NT2/D1 (cell line): ENCODE measurements around the gene MRPL4.

Experiments used
- DNase-seq: peaks from one replicate; pipeline ENCODE4 v3.0.0-alpha.2; 2011; ENCODE audit warnings: low read depth, low spot score
- H3K27me3 ChIP-seq: 2 replicates; pipeline ENCODE4 v1.6.0; 2011; ENCODE audit warnings: mild to moderate bottlenecking; ENCODE audit not compliant: insufficient read length, insufficient read depth
- H3K36me3 ChIP-seq: 2 replicates; pipeline ENCODE4 v1.6.1; 2011; ENCODE audit warnings: mild to moderate bottlenecking, low read length, mixed read lengths; ENCODE audit not compliant: insufficient read depth, insufficient read length
- H3K4me1 ChIP-seq: 2 replicates; pipeline ENCODE4 v1.5.1; 2011; ENCODE audit not compliant: insufficient read depth, insufficient read length
- H3K4me3 ChIP-seq: 2 replicates; pipeline ENCODE4 v1.5.1; 2011; ENCODE audit warnings: low read depth; ENCODE audit not compliant: insufficient read length
- H3K9ac ChIP-seq: 2 replicates; pipeline ENCODE4 v1.6.0; 2011; ENCODE audit warnings: low read depth; ENCODE audit not compliant: insufficient read length
- H3K9me3 ChIP-seq: 2 replicates; pipeline ENCODE4 v1.5.1; 2011; ENCODE audit warnings: mild to moderate bottlenecking, low read length; ENCODE audit not compliant: insufficient read depth
- SUZ12 ChIP-seq: IDR thresholded peaks from 2 replicates; pipeline ENCODE4 v1.6.1; 2011; ENCODE audit not compliant: insufficient read length, insufficient read depth; ENCODE audit errors: extremely low read depth
- YY1 ChIP-seq: IDR thresholded peaks from 2 replicates; pipeline ENCODE4 v1.6.1; 2011; ENCODE audit not compliant: insufficient read length, insufficient read depth
- ZNF274 ChIP-seq: IDR thresholded peaks from 2 replicates; pipeline ENCODE4 v1.6.1; 2011; ENCODE audit warnings: mild to moderate bottlenecking, low read depth, low read length

The MRPL4 gene

DNA sequence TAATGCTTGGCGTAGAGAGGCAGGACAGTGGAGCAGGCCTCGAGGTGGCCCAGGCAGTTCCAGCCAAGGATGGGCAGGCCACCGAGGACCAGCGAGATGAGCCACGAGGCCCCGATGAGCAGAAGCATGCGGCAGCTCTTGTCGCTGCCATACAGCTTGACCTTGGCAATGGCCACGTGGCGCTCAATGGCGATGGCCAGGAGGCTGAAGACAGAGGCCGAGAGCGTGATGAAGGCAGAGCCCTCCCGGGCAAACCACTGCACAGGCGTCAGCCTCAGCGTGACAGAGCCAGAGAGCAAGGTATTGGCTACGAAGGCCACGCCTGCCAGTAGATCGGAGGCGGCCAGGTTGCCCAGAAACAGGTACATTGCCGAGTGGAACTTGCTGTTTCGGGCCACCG, 27.7 kb upstream of the MRPL4 start:
- TF ChIP-seq ZNF274 (no peak), SUZ12 (no peak), YY1 (no peak)
- Histone ChIP-seq H3K9me3 (peaks cover 12% of the 10 kb centered on the region; the same call in 1 of the 2 replicates), H3K4me1 (peaks cover 8% of the 10 kb centered on the region)

GRCh38 chr19:10226021-10226375, 26.0 kb upstream of the MRPL4 start:
- DNase-seq, result no peak
- H3K36me3 ChIP-seq, result peaks cover 11% of the 10 kb centered on the region
- peaks cover 5% of the 10 kb centered on the region; the same call in 1 of the 2 replicates for H3K9me3 ChIP-seq
- no peak overlapping the region for H3K9ac ChIP-seq
- TF ChIP-seq YY1 (no peak), ZNF274 (no peak), SUZ12 (no peak)
- H3K27me3 ChIP-seq, result no peaks in the 10 kb centered on the region
- H3K4me1 ChIP-seq, result peaks cover 6% of the 10 kb centered on the region
- no peak overlapping the region for H3K4me3 ChIP-seq

More for the DNA sequence above, 27.7 kb upstream of the MRPL4 start:
- no peak for DNase-seq
- Histone ChIP-seq H3K4me3 (no peak overlapping the region), H3K36me3 (peaks cover 11% of the 10 kb centered on the region), H3K9ac (no peak overlapping the region), H3K27me3 (no peaks in the 10 kb centered on the region)

DNA sequence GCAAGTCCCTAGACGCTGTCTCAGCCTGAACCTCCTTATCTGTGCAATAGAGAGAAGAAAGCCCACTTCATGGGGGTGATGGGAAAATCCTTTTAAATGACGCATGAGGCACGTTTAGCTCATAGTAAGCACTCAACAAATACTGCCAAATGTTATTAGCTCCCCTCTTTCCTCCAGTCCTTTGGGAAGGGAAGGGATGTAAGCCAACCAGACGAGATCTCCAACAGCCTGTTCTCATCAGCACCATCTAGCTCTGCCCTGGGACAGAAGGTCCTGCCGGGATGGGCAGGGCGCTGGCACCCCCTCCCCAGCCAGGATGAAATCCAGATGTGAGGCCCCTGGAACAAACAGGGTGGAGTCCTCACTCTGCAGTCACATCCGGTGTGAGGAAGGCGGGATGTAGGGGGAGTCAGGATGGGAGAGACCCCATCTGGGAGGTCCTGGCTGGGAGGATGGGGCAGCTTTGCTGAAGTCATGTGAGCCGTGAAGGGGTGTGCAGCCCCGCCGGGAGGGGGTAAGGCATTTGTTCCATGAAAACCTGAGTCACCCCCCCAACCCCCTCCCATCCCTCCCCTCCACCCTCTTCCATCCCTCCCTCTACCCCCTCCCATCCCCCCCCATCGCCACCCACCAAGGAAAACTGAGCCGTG, 25.5 kb upstream of the MRPL4 start:
- Histone ChIP-seq H3K9ac (no peak overlapping the region), H3K4me1 (peaks cover 6% of the 10 kb centered on the region), H3K4me3 (no peak overlapping the region), H3K9me3 (peaks cover 5% of the 10 kb centered on the region; the same call in 1 of the 2 replicates), H3K27me3 (no peaks in the 10 kb centered on the region), H3K36me3 (peaks cover 11% of the 10 kb centered on the region)
- no peak for DNase-seq
- TF ChIP-seq ZNF274, result no peak

GRCh38 chr19:10227026-10227971, 24.7 kb upstream of the MRPL4 start:
- Histone ChIP-seq H3K9ac (no peak overlapping the region), H3K36me3 (peaks cover 11% of the 10 kb centered on the region), H3K4me1 (peaks cover 6% of the 10 kb centered on the region), H3K27me3 (no peaks in the 10 kb centered on the region), H3K9me3 (peaks cover 5% of the 10 kb centered on the region; the same call in 1 of the 2 replicates), H3K4me3 (no peak overlapping the region)
- no peak for DNase-seq
- no peak for TF ChIP-seq YY1
- TF ChIP-seq ZNF274, result no peak
- TF ChIP-seq SUZ12, result no peak

- TF ChIP-seq SUZ12, result no peak
- TF ChIP-seq ZNF274, result no peak
- TF ChIP-seq YY1, result no peak
- H3K27me3 ChIP-seq, result no peaks in the 10 kb centered on the region
- H3K9me3 ChIP-seq, result peaks cover 5% of the 10 kb centered on the region; the same call in 1 of the 2 replicates
- H3K9ac ChIP-seq, result no peak overlapping the region
- H3K36me3 ChIP-seq, result peaks cover 11% of the 10 kb centered on the region
- H3K4me1 ChIP-seq, result peaks cover 6% of the 10 kb centered on the region
- DNase-seq, result no peak
- H3K4me3 ChIP-seq, result no peak overlapping the region
These were observed 23.6 kb upstream of the MRPL4 start for GRCh38 chr19:10228393-10228792.

DNA sequence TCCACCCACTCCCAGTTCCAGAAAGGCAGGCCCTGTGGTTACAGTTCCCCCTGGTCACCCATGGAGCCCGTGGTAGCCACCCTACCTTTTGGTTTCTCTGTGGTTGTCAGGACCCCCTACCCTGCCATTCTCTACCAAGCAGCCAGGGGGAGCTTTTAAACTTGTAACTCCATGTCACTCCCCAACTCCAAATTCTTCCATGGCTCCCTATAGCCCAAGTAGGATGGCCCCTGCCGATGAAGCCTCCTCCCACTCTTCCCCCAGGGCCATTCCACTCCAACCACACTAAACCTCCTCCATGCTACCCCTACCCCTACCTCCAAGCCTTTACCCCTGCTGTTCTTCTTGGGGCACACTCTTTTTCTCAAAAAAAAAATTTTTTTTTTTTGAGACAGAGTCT, 23.1 kb upstream of the MRPL4 start:
- Histone ChIP-seq H3K9ac (no peak overlapping the region), H3K36me3 (peaks cover 7% of the 10 kb centered on the region), H3K4me3 (no peak overlapping the region), H3K27me3 (no peaks in the 10 kb centered on the region), H3K4me1 (peaks cover 6% of the 10 kb centered on the region), H3K9me3 (peaks cover 5% of the 10 kb centered on the region; the same call in 1 of the 2 replicates)
- no peak for DNase-seq
- TF ChIP-seq SUZ12 (no peak), ZNF274 (no peak)

DNA sequence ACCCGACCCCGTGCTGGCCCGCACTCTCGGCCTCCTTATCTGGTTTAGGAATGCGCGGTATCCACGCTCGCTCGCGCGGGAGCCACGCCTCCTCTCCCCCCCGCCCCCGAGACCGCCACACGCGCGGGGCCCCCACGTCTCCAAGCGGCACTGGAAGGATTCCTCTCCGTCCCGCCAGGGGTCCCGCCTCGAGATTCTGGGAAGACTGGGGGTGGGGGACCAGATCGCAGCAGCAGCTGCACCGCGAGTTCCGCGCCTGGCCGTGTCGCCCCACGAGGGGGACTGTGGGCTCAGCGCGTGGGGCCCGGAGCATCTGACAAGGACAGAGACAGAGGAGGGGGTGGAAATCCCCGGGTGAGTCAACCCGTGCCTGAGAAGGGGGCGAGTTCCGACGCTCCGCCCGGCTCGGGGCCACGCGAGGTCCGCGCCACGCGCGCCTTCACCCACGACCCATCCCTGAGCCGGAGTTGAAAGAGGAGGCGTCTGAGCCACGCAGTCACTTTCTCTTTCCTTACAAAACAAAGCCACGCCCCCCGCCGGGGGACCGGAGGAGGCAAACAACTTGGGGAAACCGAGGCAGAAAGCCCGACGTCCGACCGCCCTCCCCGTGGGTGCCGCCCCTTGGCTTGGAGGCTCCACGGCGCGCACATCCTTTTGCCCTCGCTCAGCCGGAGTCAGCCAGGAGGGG, 21.7 kb upstream of the MRPL4 start:
- peaks cover 5% of the 10 kb centered on the region; the same call in 1 of the 2 replicates for H3K9me3 ChIP-seq
- H3K4me1 ChIP-seq, result peaks cover 7% of the 10 kb centered on the region
- peak overlapping the region; percentile 92 for H3K9ac ChIP-seq
- peak overlapping the region; percentile 76 for H3K4me3 ChIP-seq
- no peaks in the 10 kb centered on the region for H3K36me3 ChIP-seq
- no peaks in the 10 kb centered on the region for H3K27me3 ChIP-seq
- TF ChIP-seq ZNF274, result no peak
- TF ChIP-seq SUZ12, result no peak
- TF ChIP-seq YY1, result no peak
- no peak for DNase-seq
